GM12878 (cell line): ENCODE measurements around the gene TSSC4. TPM values are rescaled to one million over a fixed set of nuclear protein-coding genes. Genes with fewer than 3 reads are reported as not detected.

Source experiments
- ATAC-seq: fragments of 200-7000 bp; cut with Tn5 transposase; 3 replicates; pipeline ENCODE4 v1.9.1; 2020; ENCODE audit warnings: mild to moderate bottlenecking, moderate library complexity
- BruUV-seq: library from RNA; stranded (reverse); fragments of 400-500 nt; replicated peaks from 2 replicates; lab custom pipeline; 2021; lab: Mats Ljungman, UMichigan
- CTCF ChIA-PET: fragments of 300-600 bp; sonication (Branson Sonifier 250); formaldehyde crosslinking; extraction: SDS; loops from one replicate; lab custom pipeline; 2021; ENCODE audit warnings: inconsistent platforms; lab: Yijun Ruan, JAX
- POLR2A ChIA-PET: fragments of 350-600 bp; formaldehyde crosslinking; extraction: SDS; loops from one replicate; lab custom pipeline; 2021; ENCODE audit warnings: inconsistent platforms; lab: Charles Lee
- RAD21 ChIA-PET: fragments of 300-600 bp; sonication (Branson Sonifier 250); formaldehyde crosslinking; loops from one replicate; lab custom pipeline; 2023; ENCODE audit warnings: antibody characterized with exemption; ENCODE audit not compliant: unreplicated experiment; lab: Charles Lee
- SMC1A ChIA-PET: fragments of 300-600 bp; sonication (Branson Sonifier 250); formaldehyde crosslinking; loops from one replicate; lab custom pipeline; 2023; ENCODE audit not compliant: unreplicated experiment, uncharacterized antibody; lab: Charles Lee
- DNase-seq: peaks from one replicate; pipeline ENCODE4 v3.0.0-alpha.2; 2011; ENCODE audit warnings: low read depth, low spot score
- FAIRE-seq: peaks from 3 replicates; lab custom pipeline; 2011; peaks lifted over from hg19 to GRCh38; lab: Jason Lieb, UNC
- H2AFZ ChIP-seq: 2 replicates; pipeline ENCODE4 v1.6.0; 2011; ENCODE audit warnings: low read depth, low read length, control low read depth; ENCODE audit not compliant: control insufficient read depth
- H3K27ac ChIP-seq: 2 replicates; pipeline ENCODE4 v1.5.1; 2011; ENCODE audit warnings: control low read depth; ENCODE audit not compliant: control insufficient read depth, insufficient read depth
- H3K27me3 ChIP-seq, 2 experiments: replicated peaks in 1 of 2; 2 replicates each; pipeline versions ENCODE4 v1.6.0 to v1.6.1; 2011; ENCODE audit warnings: low read length in 1 of 2; ENCODE audit not compliant: control insufficient read depth in 2 of 2, insufficient read depth in 2 of 2
- H3K36me3 ChIP-seq, 2 experiments: 2 replicates each; pipeline ENCODE4 v1.5.1; 2011; ENCODE audit warnings: low read length in 1 of 2; ENCODE audit not compliant: control insufficient read depth in 2 of 2, insufficient read depth in 2 of 2
- H3K4me1 ChIP-seq: 2 replicates; pipeline ENCODE4 v1.6.1; 2011; ENCODE audit warnings: mild to moderate bottlenecking, low read length, moderate library complexity, mixed read lengths; ENCODE audit not compliant: control insufficient read depth, insufficient read depth
- H3K4me2 ChIP-seq: 2 replicates; pipeline ENCODE4 v1.6.0; 2011; ENCODE audit warnings: control low read depth; ENCODE audit not compliant: control insufficient read depth, insufficient read depth
- H3K4me3 ChIP-seq: fragments of 200-600 bp; sonication (generic); 2 replicates; pipeline ENCODE4 v1.5.1; 2016
- H3K79me2 ChIP-seq: 2 replicates; pipeline ENCODE4 v1.6.0; 2011; ENCODE audit warnings: low read length; ENCODE audit not compliant: control insufficient read depth, insufficient read depth
- H3K9ac ChIP-seq: 2 replicates; pipeline ENCODE4 v1.8.0; 2011; ENCODE audit warnings: low read length, control low read depth, mixed read lengths; ENCODE audit not compliant: control insufficient read depth, insufficient read depth
- H3K9me3 ChIP-seq: replicated peaks from 3 replicates; pipeline ENCODE4 v1.5.1; 2011; ENCODE audit warnings: mild to moderate bottlenecking, low read length; ENCODE audit not compliant: control insufficient read depth, insufficient read depth
- H4K20me1 ChIP-seq: 2 replicates; pipeline ENCODE4 v1.6.0; 2011; ENCODE audit not compliant: control insufficient read depth, insufficient read depth
- EGR1 ChIP-seq, 2 experiments: IDR thresholded peaks; 1 replicate in 1 of 2; 2 replicates in 1 of 2; pipeline ENCODE4 v1.6.1; 2011 to 2012; ENCODE audit warnings: low read depth in 2 of 2, low read length in 2 of 2, borderline replicate concordance in 1 of 2, mild to moderate bottlenecking in 1 of 2, moderate library complexity in 1 of 2
- ESRRA ChIP-seq: IDR thresholded peaks from 2 replicates; pipeline ENCODE4 v1.6.1; 2012; ENCODE audit warnings: mild to moderate bottlenecking, low read length, improper control_type of control experiment
- ETV6 ChIP-seq, 2 experiments: fragments of 450-650 bp in 1 of 2; IDR thresholded peaks in 1 of 2; conservative IDR thresholded peaks in 1 of 2; 2 replicates each; pipeline ENCODE4 v1.6.1; 2014; ENCODE audit warnings: antibody characterized with exemption in 1 of 2, borderline replicate concordance in 1 of 2, low read depth in 1 of 2, mild to moderate bottlenecking in 1 of 2, moderate library complexity in 1 of 2
- EZH2 ChIP-seq: IDR thresholded peaks from 2 replicates; pipeline ENCODE4 v1.6.1; 2012; ENCODE audit warnings: low read depth, mild to moderate bottlenecking, control low read depth, inconsistent platforms, low read length, borderline replicate concordance; ENCODE audit not compliant: control insufficient read depth
- FOXM1 ChIP-seq: IDR thresholded peaks from 2 replicates; pipeline ENCODE4 v1.6.1; 2012; ENCODE audit warnings: low read depth, mild to moderate bottlenecking, inconsistent platforms, low read length, moderate library complexity
- HDAC2 ChIP-seq: fragments of 200-600 bp; sonication (generic); IDR thresholded peaks from 2 replicates; pipeline ENCODE4 v1.6.1; 2017
- MEF2A ChIP-seq: IDR thresholded peaks from 2 replicates; pipeline ENCODE4 v1.6.1; 2011; ENCODE audit warnings: low read depth, mild to moderate bottlenecking, low read length, moderate library complexity; ENCODE audit not compliant: insufficient read depth
- SIX5 ChIP-seq: IDR thresholded peaks from 2 replicates; pipeline ENCODE4 v1.6.1; 2011; ENCODE audit warnings: mild to moderate bottlenecking, low read depth, low read length, moderate library complexity; ENCODE audit not compliant: severe bottlenecking
- SRF ChIP-seq, 2 experiments: IDR thresholded peaks; 2 replicates each; pipeline ENCODE4 v1.6.1; 2011; ENCODE audit warnings: low read depth in 2 of 2, low read length in 2 of 2, mild to moderate bottlenecking in 1 of 2, moderate library complexity in 1 of 2
- STAT3 ChIP-seq: IDR thresholded peaks from 2 replicates; pipeline ENCODE4 v1.6.1; 2011; ENCODE audit warnings: low read depth, low read length, improper control_type of control experiment
- SUPT20H ChIP-seq: IDR thresholded peaks from 2 replicates; pipeline ENCODE4 v1.6.1; 2011; ENCODE audit warnings: low read depth, mild to moderate bottlenecking, low read length, moderate library complexity, borderline replicate concordance; ENCODE audit not compliant: control insufficient read depth
- TCF3 ChIP-seq: IDR thresholded peaks from 2 replicates; pipeline ENCODE4 v1.6.1; 2012; ENCODE audit warnings: low read depth, mild to moderate bottlenecking, low read length, borderline replicate concordance; ENCODE audit not compliant: insufficient read depth
- ZNF24 ChIP-seq: fragments of 450-650 bp; IDR thresholded peaks from 2 replicates; pipeline ENCODE4 v1.6.1; 2017; ENCODE audit warnings: antibody characterized with exemption, mild to moderate bottlenecking
- WGBS: methylation state at CpG from one replicate; pipeline ENCODE4 v1.1.6; 2016; ENCODE audit warnings: low lambda C conversion rate; ENCODE audit not compliant: insufficient replicate concordance, insufficient coverage; ENCODE audit errors: missing lambda C conversion rate; 5-methylcytosine and 5-hydroxymethylcytosine counted together
- in situ Hi-C: fragments of 300-500 bp; cut with MboI; formaldehyde crosslinking; loops from 9 replicates; pipeline ENCODE4 v1.14.3; 2018; ENCODE audit warnings: mixed read lengths
- intact Hi-C: fragments of 100-400 bp; cut with micrococcal nuclease; formaldehyde crosslinking; loops from one replicate; pipeline ENCODE4 v1.14.2; 2022; ENCODE audit not compliant: unreplicated experiment
- polyA plus RNA-seq, 11 experiments: library from polyadenylated mRNA; depleted of rRNA in 4 of 11; unstranded in 6 of 11; stranded (reverse) in 5 of 11; fragments of >200 nt; fragmentation: Nextera tagmentation in 4 of 11; fragmentation: Illumina TruSeq in 1 of 11; extraction: Ambion mirVana in 4 of 11; extraction: Trizol in 1 of 11; gene quantifications; 1 replicate in 1 of 11; 2 replicates in 10 of 11; pipeline versions ENCODE4 v1.2.1 to v1.2.3, GENCODE V29; 2011 to 2016; ENCODE audit warnings: inconsistent platforms in 2 of 11, missing spikeins in 2 of 11, low read depth in 1 of 11
- total RNA-seq, 4 experiments: library from RNA; depleted of rRNA in 3 of 4; stranded (reverse); fragments of >200 nt in 3 of 4; fragmentation: Illumina TruSeq in 1 of 4; extraction: Trizol in 1 of 4; gene quantifications; 2 replicates each; pipeline versions ENCODE4 v1.2.1 to v1.2.3, GENCODE V29; 2013 to 2021
- TF ChIP-seq, protein P1 (sequence below): IDR thresholded peaks from 2 replicates; pipeline ENCODE4 v1.6.1; 2011; ENCODE audit warnings: borderline replicate concordance, low read depth, mild to moderate bottlenecking, moderate library complexity, mixed read lengths, low read length; ENCODE audit not compliant: insufficient read depth; ENCODE audit errors: extremely low read length
- TF ChIP-seq, protein P2 (sequence below): fragments of 450-650 bp; IDR thresholded peaks from 2 replicates; pipeline ENCODE4 v1.6.1; 2017; ENCODE audit warnings: borderline replicate concordance
- TF ChIP-seq, protein P3 (sequence below): fragments of 450-650 bp; IDR thresholded peaks from 2 replicates; pipeline ENCODE4 v1.6.1; 2017; ENCODE audit warnings: mild to moderate bottlenecking, moderate library complexity
- TF ChIP-seq, protein P4 (sequence below): fragments of 450-650 bp; IDR thresholded peaks from 2 replicates; pipeline ENCODE4 v1.6.1; 2016; ENCODE audit warnings: mild to moderate bottlenecking

The TSSC4 gene
- total and polyA plus RNA-seq, 10 of the 15 experiments (the other 5 are each of a cell fraction or from before 2014, with no cell fraction given), result 0.69 to 70.1 (median 25.7) TPM

DNA sequence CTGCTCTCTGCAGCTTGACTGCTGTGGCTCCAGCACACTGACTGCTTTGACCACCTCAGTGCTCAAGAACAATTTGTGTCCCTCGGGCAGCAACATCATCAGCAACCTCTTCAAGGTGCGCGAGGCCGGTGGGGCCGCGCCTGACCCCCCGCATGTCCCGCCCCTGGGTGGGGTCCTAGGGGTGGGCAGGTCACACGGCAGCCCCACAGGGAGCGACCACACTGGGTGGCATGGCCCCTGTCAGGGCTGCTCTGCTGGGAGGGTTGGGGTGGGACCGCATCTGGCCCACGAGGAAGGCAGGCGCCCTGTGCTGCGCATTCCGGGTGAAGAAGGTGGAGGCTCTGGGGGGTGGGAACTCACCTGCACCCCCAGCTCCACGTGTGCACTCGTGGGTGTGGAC lies 4.7 kb upstream of the TSSC4 start:
- Histone ChIP-seq H3K9ac (no peak overlapping the region), H3K79me2 (peaks cover 11% of the 10 kb centered on the region), H4K20me1 (no peaks in the 10 kb centered on the region; the same call in 1 of the 2 replicates), H3K4me1 (peaks cover 21% of the 10 kb centered on the region), H3K27me3 (no peaks in the 10 kb centered on the region), H3K4me2 (no peak overlapping the region), H2AFZ (no peak overlapping the region), H3K36me3 (peaks cover 0 to 51% of the 10 kb centered on the region in 2 experiments; a peak in 3 of 4 replicates), H3K9me3 (no peaks in the 10 kb centered on the region), H3K27ac (no peak overlapping the region), H3K4me3 (no peak overlapping the region)
- POLR2A ChIA-PET, result no interaction called here
- FAIRE-seq (no peak), ATAC-seq (no peak), DNase-seq (no peak)
- RAD21 ChIA-PET, result no interaction called here
- WGBS, result 91% methylated on average over 14 of the region's 17 CpGs
- SMC1A ChIA-PET, result no interaction called here
- in situ Hi-C loops (loop anchor here (25.0 kb wide), 1 partner anchor 1584 kb away; the partner anchor contains the start of genes PIDD1, PNPLA2 and RPLP2), intact Hi-C loops (no loop called here)
- CTCF ChIA-PET, result no interaction called here
- no TSS peak for BruUV-seq
- TF ChIP-seq HDAC2, result no peak
- TF ChIP-seq, protein P1, sequence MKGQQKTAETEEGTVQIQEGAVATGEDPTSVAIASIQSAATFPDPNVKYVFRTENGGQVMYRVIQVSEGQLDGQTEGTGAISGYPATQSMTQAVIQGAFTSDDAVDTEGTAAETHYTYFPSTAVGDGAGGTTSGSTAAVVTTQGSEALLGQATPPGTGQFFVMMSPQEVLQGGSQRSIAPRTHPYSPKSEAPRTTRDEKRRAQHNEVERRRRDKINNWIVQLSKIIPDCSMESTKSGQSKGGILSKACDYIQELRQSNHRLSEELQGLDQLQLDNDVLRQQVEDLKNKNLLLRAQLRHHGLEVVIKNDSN, result no peak
- no peak for TF ChIP-seq FOXM1
- TF ChIP-seq SUPT20H, result no peak
- TF ChIP-seq, protein P2, sequence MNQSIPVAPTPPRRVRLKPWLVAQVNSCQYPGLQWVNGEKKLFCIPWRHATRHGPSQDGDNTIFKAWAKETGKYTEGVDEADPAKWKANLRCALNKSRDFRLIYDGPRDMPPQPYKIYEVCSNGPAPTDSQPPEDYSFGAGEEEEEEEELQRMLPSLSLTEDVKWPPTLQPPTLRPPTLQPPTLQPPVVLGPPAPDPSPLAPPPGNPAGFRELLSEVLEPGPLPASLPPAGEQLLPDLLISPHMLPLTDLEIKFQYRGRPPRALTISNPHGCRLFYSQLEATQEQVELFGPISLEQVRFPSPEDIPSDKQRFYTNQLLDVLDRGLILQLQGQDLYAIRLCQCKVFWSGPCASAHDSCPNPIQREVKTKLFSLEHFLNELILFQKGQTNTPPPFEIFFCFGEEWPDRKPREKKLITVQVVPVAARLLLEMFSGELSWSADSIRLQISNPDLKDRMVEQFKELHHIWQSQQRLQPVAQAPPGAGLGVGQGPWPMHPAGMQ, result no peak
- TF ChIP-seq, protein P3, sequence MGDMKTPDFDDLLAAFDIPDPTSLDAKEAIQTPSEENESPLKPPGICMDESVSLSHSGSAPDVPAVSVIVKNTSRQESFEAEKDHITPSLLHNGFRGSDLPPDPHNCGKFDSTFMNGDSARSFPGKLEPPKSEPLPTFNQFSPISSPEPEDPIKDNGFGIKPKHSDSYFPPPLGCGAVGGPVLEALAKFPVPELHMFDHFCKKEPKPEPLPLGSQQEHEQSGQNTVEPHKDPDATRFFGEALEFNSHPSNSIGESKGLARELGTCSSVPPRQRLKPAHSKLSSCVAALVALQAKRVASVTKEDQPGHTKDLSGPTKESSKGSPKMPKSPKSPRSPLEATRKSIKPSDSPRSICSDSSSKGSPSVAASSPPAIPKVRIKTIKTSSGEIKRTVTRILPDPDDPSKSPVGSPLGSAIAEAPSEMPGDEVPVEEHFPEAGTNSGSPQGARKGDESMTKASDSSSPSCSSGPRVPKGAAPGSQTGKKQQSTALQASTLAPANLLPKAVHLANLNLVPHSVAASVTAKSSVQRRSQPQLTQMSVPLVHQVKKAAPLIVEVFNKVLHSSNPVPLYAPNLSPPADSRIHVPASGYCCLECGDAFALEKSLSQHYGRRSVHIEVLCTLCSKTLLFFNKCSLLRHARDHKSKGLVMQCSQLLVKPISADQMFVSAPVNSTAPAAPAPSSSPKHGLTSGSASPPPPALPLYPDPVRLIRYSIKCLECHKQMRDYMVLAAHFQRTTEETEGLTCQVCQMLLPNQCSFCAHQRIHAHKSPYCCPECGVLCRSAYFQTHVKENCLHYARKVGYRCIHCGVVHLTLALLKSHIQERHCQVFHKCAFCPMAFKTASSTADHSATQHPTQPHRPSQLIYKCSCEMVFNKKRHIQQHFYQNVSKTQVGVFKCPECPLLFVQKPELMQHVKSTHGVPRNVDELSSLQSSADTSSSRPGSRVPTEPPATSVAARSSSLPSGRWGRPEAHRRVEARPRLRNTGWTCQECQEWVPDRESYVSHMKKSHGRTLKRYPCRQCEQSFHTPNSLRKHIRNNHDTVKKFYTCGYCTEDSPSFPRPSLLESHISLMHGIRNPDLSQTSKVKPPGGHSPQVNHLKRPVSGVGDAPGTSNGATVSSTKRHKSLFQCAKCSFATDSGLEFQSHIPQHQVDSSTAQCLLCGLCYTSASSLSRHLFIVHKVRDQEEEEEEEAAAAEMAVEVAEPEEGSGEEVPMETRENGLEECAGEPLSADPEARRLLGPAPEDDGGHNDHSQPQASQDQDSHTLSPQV, result no peak
- no peak for TF ChIP-seq TCF3
- TF ChIP-seq ZNF24, result no peak
- no peak for TF ChIP-seq STAT3
- no peak for TF ChIP-seq MEF2A
- TF ChIP-seq, protein P4, sequence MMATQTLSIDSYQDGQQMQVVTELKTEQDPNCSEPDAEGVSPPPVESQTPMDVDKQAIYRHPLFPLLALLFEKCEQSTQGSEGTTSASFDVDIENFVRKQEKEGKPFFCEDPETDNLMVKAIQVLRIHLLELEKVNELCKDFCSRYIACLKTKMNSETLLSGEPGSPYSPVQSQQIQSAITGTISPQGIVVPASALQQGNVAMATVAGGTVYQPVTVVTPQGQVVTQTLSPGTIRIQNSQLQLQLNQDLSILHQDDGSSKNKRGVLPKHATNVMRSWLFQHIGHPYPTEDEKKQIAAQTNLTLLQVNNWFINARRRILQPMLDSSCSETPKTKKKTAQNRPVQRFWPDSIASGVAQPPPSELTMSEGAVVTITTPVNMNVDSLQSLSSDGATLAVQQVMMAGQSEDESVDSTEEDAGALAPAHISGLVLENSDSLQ, result no peak
- no peak for TF ChIP-seq SIX5
- TF ChIP-seq EZH2, result no peak
- no peak for TF ChIP-seq ESRRA
- no peak for TF ChIP-seq ETV6 (conservative IDR thresholded peaks at IDR 0.05 in 1 of 2, IDR thresholded peaks at IDR 0.05 in 1 of 2; ENCODE audit: borderline replicate concordance in 1 of 2, low read depth in 1 of 2)
- TF ChIP-seq EGR1 (IDR thresholded peaks at IDR 0.05; ENCODE audit: borderline replicate concordance in 1 of 2, low read depth in 2 of 2, low read length in 2 of 2), result no peak
- TF ChIP-seq SRF (IDR thresholded peaks at IDR 0.05; ENCODE audit: low read depth in 2 of 2, low read length in 2 of 2), result no peak
